SH-SY5Y (cell line): ENCODE measurements around the gene KLRG1.

Experiments
- GATA2 ChIP-seq: IDR thresholded peaks from 2 replicates; pipeline ENCODE4 v1.6.1; 2011; ENCODE audit warnings: mild to moderate bottlenecking, low read depth, low read length
- GATA3 ChIP-seq: IDR thresholded peaks from 2 replicates; pipeline ENCODE4 v1.6.1; 2011; ENCODE audit warnings: low read depth, mild to moderate bottlenecking, low read length, moderate library complexity

- no peak for TF ChIP-seq GATA3
- no peak for TF ChIP-seq GATA2
Measured at GRCh38 chr12:9002335-9002734, 13.0 kb downstream of the KLRG1 start.
